Measurements from ENCODE around the gene XYLT1.
"Not testable (repeated sequence)": the region's sequence is repeated elsewhere in the genome, so short reads cannot be mapped to it uniquely, and the experiment has no call there.

Gene XYLT1

GRCh38 chr16:17308186-17308585, 162.6 kb downstream of the XYLT1 start:
- in situ Hi-C loops (cut with MboI; ENCODE audit: low pct_unique_long_range_greater_than_20kb, low sequenced_read_pairs, unreplicated experiment) = no loop called here
- TF ChIP-seq CTCF (IDR thresholded peaks at IDR 0.05; ENCODE audit: extremely low read depth, insufficient read depth, missing control alignments) = no peak
- no peak for DNase-seq (ENCODE audit: low spot score)

DNA sequence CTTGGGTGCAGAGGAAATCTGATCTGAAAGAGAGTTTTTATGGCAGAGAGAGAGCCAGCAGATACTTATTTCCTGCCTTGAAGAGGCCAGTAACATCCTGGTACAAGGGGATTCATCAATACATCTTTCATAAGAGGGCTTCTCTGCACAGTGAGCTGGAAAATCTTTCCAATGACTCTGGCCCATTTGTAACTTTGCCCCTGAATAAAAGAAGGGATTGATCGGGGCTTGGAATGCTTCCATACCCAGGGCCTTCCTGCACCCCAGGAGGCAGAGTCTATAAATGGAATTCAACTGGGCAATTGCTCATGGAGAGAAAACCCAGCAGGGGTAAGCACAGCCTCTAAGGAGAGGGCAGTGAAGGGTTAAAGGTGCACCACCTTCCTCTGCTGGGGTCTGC, 163.3 kb downstream of the XYLT1 start:
- in situ Hi-C loops (cut with MboI; ENCODE audit: low pct_unique_long_range_greater_than_20kb, low sequenced_read_pairs, unreplicated experiment) = no loop called here
- no peak for DNase-seq (ENCODE audit: low spot score)
- TF ChIP-seq CTCF (IDR thresholded peaks at IDR 0.05; ENCODE audit: extremely low read depth, insufficient read depth, missing control alignments) = no peak

GRCh38 chr16:17306745-17307144, 164.0 kb downstream of the XYLT1 start:
- in situ Hi-C loops (cut with MboI; ENCODE audit: low pct_unique_long_range_greater_than_20kb, low sequenced_read_pairs, unreplicated experiment) = no loop called here
- DNase-seq (ENCODE audit: low spot score) = no peak
- no peak for TF ChIP-seq CTCF (IDR thresholded peaks at IDR 0.05; ENCODE audit: extremely low read depth, insufficient read depth, missing control alignments)

DNA sequence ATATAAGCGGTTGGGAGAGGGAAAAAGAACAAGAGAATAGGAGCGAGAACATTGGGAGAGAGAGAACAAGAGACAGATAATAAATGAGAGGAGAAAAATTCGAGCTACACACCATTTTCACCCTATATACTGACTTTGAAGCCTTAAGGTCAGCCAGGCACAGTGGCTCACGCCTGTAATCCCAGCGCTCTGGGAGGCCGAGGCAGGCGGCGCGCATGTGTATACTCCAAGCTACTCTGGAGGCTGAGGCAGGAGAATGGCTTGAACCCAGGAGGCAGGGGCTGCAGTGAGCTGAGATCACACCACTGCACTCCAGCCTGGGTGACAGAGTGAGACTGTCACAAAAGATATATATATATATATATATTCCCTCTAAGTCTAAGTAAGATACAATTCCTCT, 164.5 kb downstream of the XYLT1 start:
- not testable (repeated sequence) for DNase-seq (ENCODE audit: low spot score)

DNA sequence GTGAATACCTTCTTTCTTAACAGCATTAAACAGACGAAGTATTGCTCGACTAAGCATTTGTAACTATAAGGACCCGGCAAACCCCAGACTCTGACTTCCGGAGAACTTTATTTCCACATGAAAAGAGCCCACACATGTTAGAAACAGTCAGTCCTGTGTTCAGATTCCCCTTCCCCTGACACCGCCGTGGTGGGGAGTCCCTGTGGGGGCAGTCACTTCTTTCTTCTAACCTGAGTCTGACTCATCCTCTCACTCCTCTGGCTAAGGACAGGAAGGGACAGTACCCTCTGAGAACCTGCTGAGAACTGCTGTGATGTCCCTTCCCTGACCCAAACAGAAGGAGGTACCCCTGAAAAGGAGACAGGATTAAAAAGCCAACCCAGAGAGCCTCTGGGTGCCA, 165.1 kb downstream of the XYLT1 start:
- in situ Hi-C loops (cut with MboI; ENCODE audit: low pct_unique_long_range_greater_than_20kb, low sequenced_read_pairs, unreplicated experiment) = no loop called here
- TF ChIP-seq CTCF (IDR thresholded peaks at IDR 0.05; ENCODE audit: extremely low read depth, insufficient read depth, missing control alignments) = no peak
- DNase-seq (ENCODE audit: low spot score) = peak; percentile 60

More for the DNA sequence above, 164.5 kb downstream of the XYLT1 start:
- in situ Hi-C loops (cut with MboI; ENCODE audit: low pct_unique_long_range_greater_than_20kb, low sequenced_read_pairs, unreplicated experiment) = not testable (repeated sequence)

DNA sequence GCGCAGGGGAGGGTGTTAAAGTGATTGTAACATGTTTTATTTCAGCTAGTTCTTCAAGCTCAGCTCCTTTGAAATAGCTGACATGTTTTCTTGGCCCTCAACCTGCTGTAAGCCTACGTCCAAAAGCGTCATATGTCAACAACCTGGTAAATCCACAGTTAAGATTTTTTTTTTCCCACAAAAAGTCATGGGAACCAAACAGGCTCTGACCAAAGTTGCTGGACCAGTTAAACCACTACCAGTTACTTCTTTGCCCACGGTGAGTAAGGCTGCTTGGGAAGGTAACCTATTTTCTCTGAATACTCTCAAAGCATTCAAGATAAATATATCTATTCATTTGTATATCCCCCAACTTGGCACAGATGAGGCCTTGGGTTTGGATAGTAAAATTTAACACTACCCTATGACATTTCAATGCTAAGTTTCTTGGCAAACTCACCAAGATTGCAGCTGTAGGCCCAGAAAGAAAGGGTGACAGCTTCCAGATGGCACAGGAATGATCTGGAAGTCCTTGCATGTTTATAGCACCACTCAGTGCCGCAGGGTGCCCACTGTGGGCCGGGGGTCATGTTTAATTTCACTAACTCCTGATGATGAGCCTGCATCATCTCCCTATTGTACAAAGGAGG, 166.2 kb downstream of the XYLT1 start:
- no peak for DNase-seq (ENCODE audit: low spot score)
- in situ Hi-C loops (cut with MboI; ENCODE audit: low pct_unique_long_range_greater_than_20kb, low sequenced_read_pairs, unreplicated experiment) = no loop called here
- TF ChIP-seq CTCF (IDR thresholded peaks at IDR 0.05; ENCODE audit: extremely low read depth, insufficient read depth, missing control alignments) = peak; percentile 14

- TF ChIP-seq CTCF (IDR thresholded peaks at IDR 0.05; ENCODE audit: extremely low read depth, insufficient read depth, missing control alignments) = no peak
- in situ Hi-C loops (cut with MboI; ENCODE audit: low pct_unique_long_range_greater_than_20kb, low sequenced_read_pairs, unreplicated experiment) = no loop called here
- DNase-seq (ENCODE audit: low spot score) = no peak
Measured at GRCh38 chr16:17304106-17304490, 166.7 kb downstream of the XYLT1 start.

Measured in GM13977 (cell line).